Activated gamma-delta T cell treated with anti-CD3 and anti-CD28 coated beads, Interleukin-2, amount 50 U/mL, for 16 hours (primary cell): ENCODE measurements around the gene SLC4A3.
"Not testable (repeated sequence)": the region's sequence is repeated elsewhere in the genome, so short reads cannot be mapped to it uniquely, and the experiment has no call there.

ENCODE experiments used
- DNase-seq: peaks from one replicate; pipeline ENCODE4 v3.0.0-alpha.2; 2020; ENCODE audit warnings: low read depth

Gene SLC4A3

DNA sequence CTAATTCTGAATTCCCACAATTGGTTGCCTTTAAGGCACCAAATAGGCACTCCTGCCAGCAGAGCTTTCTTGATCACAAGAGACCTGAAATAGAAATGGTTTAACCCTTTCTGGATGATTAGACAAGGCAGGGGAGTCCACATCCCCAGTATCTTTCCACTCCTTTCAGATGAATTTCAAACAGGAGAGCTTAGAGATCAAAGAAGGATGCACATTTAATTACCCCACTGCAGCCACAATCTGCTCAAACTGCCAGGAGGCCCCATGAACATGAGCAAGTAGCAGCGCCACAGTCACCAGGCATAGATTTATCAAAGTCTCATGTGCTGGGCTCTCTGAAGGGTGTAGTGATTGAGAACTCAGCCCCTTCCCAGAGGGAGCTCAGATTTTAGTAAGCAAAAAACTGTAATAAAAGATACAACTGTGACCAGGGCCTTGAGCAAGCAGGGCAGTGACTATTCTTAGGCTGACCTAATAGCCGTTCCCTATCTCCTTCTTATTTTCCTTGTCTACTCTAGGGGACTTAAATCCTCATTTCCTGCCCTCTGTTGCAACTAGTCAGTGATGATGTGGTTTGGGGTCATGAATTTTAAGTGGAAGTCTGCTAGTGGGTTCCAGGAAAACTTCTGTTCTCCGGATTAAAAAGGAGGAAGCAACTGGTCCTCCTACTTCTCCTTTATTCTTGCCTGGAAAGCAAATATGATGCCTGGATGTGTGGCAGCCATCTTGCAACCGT is 53.7 kb downstream of the SLC4A3 start:
- DNase-seq, result no peak

DNA sequence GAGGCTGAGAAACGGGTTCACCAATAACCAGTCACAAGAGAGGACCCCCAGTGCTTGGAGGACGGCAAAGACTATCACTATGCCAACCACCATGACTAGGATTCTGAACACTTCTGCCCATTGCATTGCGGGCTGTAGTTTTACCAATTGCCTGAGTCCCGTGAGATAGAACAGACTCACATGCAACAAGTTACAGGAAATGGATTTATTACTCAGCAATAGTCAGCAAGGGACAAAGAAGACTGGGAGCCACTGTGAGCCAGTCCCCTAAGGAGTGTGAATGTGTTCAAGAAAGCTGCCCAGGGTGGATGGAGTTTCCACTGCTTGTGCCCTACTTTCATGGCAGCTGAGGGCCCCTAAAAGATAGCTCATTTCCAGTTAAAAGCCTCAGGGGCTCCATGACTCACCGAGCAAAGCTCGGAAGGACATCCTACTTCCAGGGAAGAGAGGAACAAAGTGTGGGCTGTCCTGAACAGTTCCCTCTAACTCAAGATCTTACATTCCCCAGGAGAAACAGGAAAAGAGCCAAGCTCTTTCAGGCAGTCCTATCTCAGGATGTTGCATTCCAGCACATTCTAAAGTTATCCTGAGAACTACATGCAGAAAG is 54.4 kb downstream of the SLC4A3 start:
- no peak for DNase-seq

DNA sequence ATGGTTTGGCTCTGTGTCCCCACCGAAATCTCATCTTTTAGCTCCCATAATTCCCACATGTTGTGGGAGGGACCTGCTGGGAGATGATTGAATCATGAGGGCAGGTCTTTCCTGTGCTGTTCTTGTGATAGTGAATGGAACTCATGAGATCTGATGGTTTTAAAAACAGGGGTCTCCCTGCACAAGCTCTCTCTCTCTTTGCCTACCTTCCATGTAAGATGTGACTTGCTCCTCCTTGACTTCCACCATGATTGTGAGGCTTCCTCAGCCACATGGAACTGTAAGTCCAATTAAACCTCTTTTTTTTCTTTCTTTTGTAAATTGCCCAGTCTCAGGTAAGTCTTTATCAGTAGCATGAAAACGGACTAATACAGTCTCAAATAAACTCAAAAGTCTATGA is 56.0 kb downstream of the SLC4A3 start:
- not testable (repeated sequence) for DNase-seq

DNA sequence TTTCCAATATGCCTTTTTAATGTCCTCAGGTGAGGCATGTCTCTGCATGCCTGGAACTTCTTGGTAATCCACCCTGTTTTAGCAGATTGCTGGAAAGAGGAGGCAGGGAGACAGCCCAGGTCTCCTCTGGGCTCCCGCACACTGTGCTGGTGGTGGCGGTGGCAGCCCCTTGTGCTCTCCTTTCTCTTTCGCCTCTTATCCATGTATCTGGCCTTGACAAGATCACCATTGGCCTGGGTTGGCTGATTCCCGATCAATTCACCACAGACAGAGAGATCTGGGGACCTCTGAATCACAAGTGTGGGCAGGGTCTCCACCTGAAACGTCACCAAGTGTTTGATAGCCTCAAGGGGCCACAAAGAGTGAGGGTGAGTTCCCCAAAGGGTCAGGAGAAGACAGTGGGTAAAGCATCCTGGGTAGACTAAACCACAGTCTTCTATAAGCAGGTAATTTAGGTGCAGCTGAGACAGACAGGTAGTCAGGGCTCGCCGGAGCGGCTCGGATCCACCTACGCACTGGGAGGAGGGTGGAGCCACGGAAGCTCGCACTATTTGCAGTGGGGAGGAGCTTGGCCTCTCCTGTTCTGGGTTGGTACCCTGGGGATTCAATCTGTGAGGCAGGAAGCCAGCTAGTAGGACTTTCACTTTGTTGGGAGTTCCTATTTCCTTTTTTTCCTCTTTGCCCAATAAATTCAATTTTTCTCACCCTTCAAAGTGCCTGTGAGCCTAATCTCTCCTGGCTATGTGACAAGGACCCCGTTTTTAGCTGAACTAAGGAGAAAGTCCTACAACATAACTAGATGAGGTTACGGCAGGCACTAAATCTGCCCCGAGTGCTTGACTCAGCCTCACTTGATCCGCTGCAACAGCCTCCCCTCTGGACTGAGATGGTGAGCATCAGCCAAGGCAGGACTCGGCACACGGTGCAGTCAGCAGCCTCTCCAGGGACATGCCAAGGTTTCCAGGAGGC is 57.6 kb downstream of the SLC4A3 start:
- DNase-seq, result no peak

DNA sequence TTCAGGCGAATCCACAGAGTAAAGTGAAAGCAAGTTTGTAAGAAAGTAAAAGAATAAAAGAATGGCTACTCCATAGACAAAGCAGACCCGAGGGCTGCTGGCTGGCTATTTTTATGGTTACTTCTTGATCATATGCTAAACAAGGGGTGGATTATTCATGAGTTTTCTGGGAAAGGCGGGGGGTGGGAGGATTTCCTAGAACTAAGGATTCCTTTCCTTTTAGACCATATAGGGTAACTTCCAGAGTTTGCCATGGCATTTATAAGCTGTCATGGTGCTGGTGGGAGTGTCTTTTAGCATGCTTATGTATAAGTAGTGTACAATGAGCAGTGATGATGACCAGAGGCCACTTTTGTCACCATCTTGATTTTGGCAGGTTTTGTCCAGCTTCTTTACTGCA is 59.8 kb downstream of the SLC4A3 start:
- no peak for DNase-seq

DNA sequence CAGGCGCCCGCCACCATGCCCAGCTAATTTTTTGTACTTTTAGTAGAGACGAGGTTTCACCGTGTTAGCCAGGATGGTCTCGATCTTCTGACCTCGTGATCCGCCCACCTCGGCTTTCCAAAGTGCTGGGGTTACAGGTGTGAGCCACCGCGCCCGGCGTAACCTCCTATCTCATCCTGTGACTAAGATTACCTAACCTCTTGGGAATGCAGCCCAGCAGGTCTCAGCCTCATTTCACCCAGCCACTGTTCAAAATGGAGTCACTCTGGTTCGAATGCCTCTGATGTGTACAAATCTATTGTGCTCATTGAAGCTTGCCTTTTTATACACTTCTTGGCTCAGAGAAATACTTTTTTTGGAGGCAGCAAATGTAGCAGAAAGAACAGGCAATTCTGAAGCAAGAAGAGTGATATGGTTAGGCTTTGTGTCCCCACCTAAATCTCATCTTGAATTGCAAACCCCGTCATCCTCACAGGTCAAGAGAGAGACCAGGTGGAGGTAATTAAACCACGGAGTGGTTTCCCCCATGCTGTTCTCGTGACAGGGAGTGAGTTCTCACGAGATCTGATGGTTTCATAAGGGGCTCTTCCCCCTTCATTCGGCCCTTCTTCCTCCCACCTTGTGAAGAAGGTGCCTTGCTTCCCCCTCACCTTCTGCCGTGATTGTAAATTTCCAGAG is 60.6 kb downstream of the SLC4A3 start:
- DNase-seq, result no peak

DNA sequence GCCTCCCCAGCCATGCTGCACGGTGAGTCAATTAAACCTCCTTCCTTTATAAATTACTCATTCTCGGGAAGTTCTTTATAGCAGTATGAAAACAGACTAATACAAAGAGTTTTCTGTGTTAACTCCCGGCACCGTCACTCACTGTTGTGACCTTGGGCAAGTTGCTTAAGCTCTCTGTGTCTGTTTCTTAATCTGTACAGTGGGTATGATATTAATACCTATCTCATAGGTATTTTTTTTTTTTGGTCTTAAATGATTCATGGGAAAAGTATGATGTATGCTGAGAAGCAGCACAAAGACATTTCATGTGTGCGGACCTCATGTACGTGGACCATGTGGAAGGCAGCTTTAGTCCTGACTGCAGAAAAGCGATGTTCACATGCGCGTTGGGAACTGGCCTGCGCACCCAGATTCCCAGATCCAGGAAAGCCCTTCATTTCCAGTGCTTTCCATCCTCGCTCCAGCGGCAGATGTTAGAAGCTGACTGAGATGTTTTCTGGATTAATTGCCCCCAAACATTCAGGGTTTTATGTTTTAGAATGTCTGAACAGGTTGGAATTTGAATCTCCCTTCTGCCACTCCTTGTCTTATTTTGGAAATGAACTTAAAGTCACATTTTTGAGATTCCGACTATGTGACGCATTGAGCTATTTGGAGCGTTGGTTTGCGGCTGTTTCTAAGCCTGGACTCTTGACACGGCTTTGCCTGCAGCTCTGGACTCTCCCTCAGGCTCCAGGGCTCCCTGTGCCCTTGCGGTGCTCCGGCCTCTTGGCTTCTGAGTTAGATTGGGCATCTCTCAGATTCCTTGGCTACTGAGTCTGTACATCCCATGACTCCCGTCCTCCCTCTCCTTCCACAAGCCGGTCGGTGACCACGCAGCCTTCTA is 61.4 kb downstream of the SLC4A3 start:
- DNase-seq, result no peak

- no peak for DNase-seq
Observed at GRCh38 chr2:219689676-219690628, 62.5 kb downstream of the SLC4A3 start.

DNA sequence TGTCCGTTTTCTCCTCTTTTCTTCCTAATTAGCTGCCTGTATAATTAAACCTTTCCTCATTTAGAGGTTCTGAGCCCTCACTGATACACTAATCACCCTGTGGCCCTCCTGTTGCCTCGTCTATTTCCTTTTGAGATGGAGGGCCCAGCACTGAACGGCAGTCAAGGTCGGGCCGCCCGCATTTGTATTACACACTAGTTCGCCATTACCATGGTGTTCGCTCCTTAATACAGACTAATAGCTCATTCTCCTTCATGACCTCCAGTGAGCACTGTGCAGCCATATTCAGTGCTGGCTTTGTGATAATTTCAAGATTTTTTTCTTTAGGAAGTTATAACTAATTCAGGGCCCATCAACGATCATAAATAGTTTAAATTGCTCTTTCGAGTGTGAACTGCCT is 64.1 kb downstream of the SLC4A3 start:
- no peak for DNase-seq
